Endodermal cell (in vitro differentiated cells): Measurements from ENCODE around the gene TBC1D19. TPM values are rescaled to one million over a fixed set of nuclear protein-coding genes. Genes with fewer than 3 reads are reported as not detected.

Source experiments
- DNase-seq: peaks from one replicate; pipeline ENCODE4 v3.0.0-alpha.2; 2017
- H3K27ac ChIP-seq: 2 replicates; pipeline ENCODE4 v1.5.1; 2013; ENCODE audit warnings: mild to moderate bottlenecking, low read depth, low read length, moderate library complexity
- H3K27me3 ChIP-seq: 2 replicates; pipeline ENCODE4 v1.6.1; 2013; ENCODE audit warnings: mild to moderate bottlenecking, low read length, moderate library complexity; ENCODE audit not compliant: insufficient read depth, control insufficient read depth, poor library complexity, severe bottlenecking
- H3K36me3 ChIP-seq: 2 replicates; pipeline ENCODE4 v1.7.0; 2013; ENCODE audit warnings: mild to moderate bottlenecking, low read length, moderate library complexity; ENCODE audit not compliant: control insufficient read depth, insufficient read depth
- H3K4me1 ChIP-seq: one replicate; pipeline ENCODE4 v1.7.0; 2013; ENCODE audit warnings: low read length; ENCODE audit not compliant: control insufficient read depth, insufficient read depth
- H3K4me3 ChIP-seq: 2 replicates; pipeline ENCODE4 v1.5.1; 2013; ENCODE audit warnings: mild to moderate bottlenecking, low read length, moderate library complexity
- H3K9ac ChIP-seq: 2 replicates; pipeline ENCODE4 v1.6.1; 2013; ENCODE audit warnings: mild to moderate bottlenecking, low read length, moderate library complexity; ENCODE audit not compliant: poor library complexity, severe bottlenecking; ENCODE audit errors: extremely low read depth
- H3K9me3 ChIP-seq: 2 replicates; pipeline ENCODE4 v1.6.1; 2013; ENCODE audit warnings: mild to moderate bottlenecking, low read length, moderate library complexity; ENCODE audit not compliant: control insufficient read depth
- H3K27ac Mint-ChIP-seq: 2 replicates; pipeline ENCODE4 v1.8.0; 2020; ENCODE audit warnings: mixed read lengths
- H3K27me3 Mint-ChIP-seq: 2 replicates; pipeline ENCODE4 v1.8.0; 2021; ENCODE audit warnings: mild to moderate bottlenecking, mixed read lengths; ENCODE audit not compliant: insufficient read depth
- H3K36me3 Mint-ChIP-seq: 2 replicates; pipeline ENCODE4 v1.8.0; 2020; ENCODE audit warnings: low read depth, mixed read lengths
- H3K4me1 Mint-ChIP-seq: 2 replicates; pipeline ENCODE4 v1.8.0; 2020; ENCODE audit warnings: mixed read lengths
- H3K4me3 Mint-ChIP-seq: 2 replicates; pipeline ENCODE4 v1.8.0; 2020; ENCODE audit warnings: mild to moderate bottlenecking, moderate library complexity, mixed read lengths
- H3K9me3 Mint-ChIP-seq: 2 replicates; pipeline ENCODE4 v1.8.0; 2020; ENCODE audit warnings: mild to moderate bottlenecking, mixed read lengths
- CTCF ChIP-seq: fragments of 200-600 bp; sonication (generic); conservative IDR thresholded peaks from 2 replicates; pipeline ENCODE4 v1.5.0; 2021; ENCODE audit warnings: antibody characterized with exemption, mild to moderate bottlenecking
- WGBS, 2 experiments: methylation state at CpG; one replicate each; pipeline versions ENCODE4 v1.1.5 to v1.1.7; 2013; ENCODE audit warnings: missing lambda C conversion rate in 2 of 2, mixed read lengths in 1 of 2; ENCODE audit not compliant: insufficient coverage in 1 of 2, insufficient read length in 1 of 2; 5-methylcytosine and 5-hydroxymethylcytosine counted together
- total RNA-seq, 2 donors: library from RNA; stranded (reverse); fragmentation: NEBNext Ultra II Directional in 1 of 2; extraction: Animal tissue kit (Norgen Biotek cat#: 25700) in 1 of 2; gene quantifications; 2 replicates in 1 of 2; 3 replicates in 1 of 2; pipeline ENCODE4 v1.2.1, GENCODE V29; 2021

Gene TBC1D19
- total RNA-seq, 2 donors from 2014 or later = 7.0 to 9.9 TPM

- Mint-ChIP-seq H3K27ac (no peak overlapping the region), H3K27me3 (no peaks in the 10 kb centered on the region), H3K9me3 (no peaks in the 10 kb centered on the region), H3K4me1 (no peaks in the 10 kb centered on the region), H3K4me3 (no peak overlapping the region), H3K36me3 (peaks cover 2% of the 10 kb centered on the region)
- no peak overlapping the region for H3K9ac ChIP-seq
- H3K9me3 ChIP-seq = no peaks in the 10 kb centered on the region
- H3K27me3 ChIP-seq = no peaks in the 10 kb centered on the region
- H3K27ac ChIP-seq = no peak overlapping the region
- WGBS, 2 experiments = 64 to 90% methylated on average over 2 to 6 of the region's 6 CpGs
- H3K4me1 ChIP-seq = no peaks in the 10 kb centered on the region
- no peak overlapping the region for H3K4me3 ChIP-seq
- DNase-seq = no peak
- TF ChIP-seq CTCF = no peak
- no peaks in the 10 kb centered on the region for H3K36me3 ChIP-seq
These were observed 142.9 kb downstream of the TBC1D19 start for GRCh38 chr4:26726655-26727387.

GRCh38 chr4:26727844-26728243 lies 144.0 kb downstream of the TBC1D19 start:
- Histone ChIP-seq H3K9me3 (no peaks in the 10 kb centered on the region), H3K27ac (no peak overlapping the region), H3K4me3 (no peak overlapping the region), H3K27me3 (no peaks in the 10 kb centered on the region), H3K9ac (no peak overlapping the region), H3K36me3 (no peaks in the 10 kb centered on the region), H3K4me1 (no peaks in the 10 kb centered on the region)
- no peak for TF ChIP-seq CTCF
- H3K36me3 Mint-ChIP-seq = peaks cover 2% of the 10 kb centered on the region
- H3K27ac Mint-ChIP-seq = no peak overlapping the region
- H3K9me3 Mint-ChIP-seq = no peaks in the 10 kb centered on the region
- H3K4me3 Mint-ChIP-seq = no peak overlapping the region
- DNase-seq = no peak
- peaks cover 8% of the 10 kb centered on the region for H3K4me1 Mint-ChIP-seq
- no peaks in the 10 kb centered on the region for H3K27me3 Mint-ChIP-seq

GRCh38 chr4:26729027-26729426 lies 145.1 kb downstream of the TBC1D19 start:
- H3K36me3 Mint-ChIP-seq = peaks cover 2% of the 10 kb centered on the region
- H3K4me3 Mint-ChIP-seq = no peak overlapping the region
- no peaks in the 10 kb centered on the region for H3K27me3 Mint-ChIP-seq
- H3K4me1 Mint-ChIP-seq = peaks cover 9% of the 10 kb centered on the region
- no peak for TF ChIP-seq CTCF
- no peak overlapping the region for H3K27ac ChIP-seq
- no peak for DNase-seq
- no peaks in the 10 kb centered on the region for H3K9me3 Mint-ChIP-seq
- 78 to 88% methylated on average over 1 to 3 of the region's 3 CpGs for WGBS, 2 experiments
- no peak overlapping the region for H3K4me3 ChIP-seq
- no peak overlapping the region for H3K27ac Mint-ChIP-seq
- H3K9ac ChIP-seq = no peak overlapping the region
- H3K36me3 ChIP-seq = no peaks in the 10 kb centered on the region
- no peaks in the 10 kb centered on the region for H3K9me3 ChIP-seq
- H3K27me3 ChIP-seq = no peaks in the 10 kb centered on the region
- no peaks in the 10 kb centered on the region for H3K4me1 ChIP-seq
